GM21619 (cell line): Measurements from ENCODE around the gene CCZ1.
"Not testable (repeated sequence)": the region's sequence is repeated elsewhere in the genome, so short reads cannot be mapped to it uniquely, and the experiment has no call there.

Experiments
- ATAC-seq: cut with Tn5 transposase; IDR thresholded peaks from one replicate; pipeline ENCODE4 v1.9.1; 2021; ENCODE audit not compliant: unreplicated experiment

Gene CCZ1

DNA sequence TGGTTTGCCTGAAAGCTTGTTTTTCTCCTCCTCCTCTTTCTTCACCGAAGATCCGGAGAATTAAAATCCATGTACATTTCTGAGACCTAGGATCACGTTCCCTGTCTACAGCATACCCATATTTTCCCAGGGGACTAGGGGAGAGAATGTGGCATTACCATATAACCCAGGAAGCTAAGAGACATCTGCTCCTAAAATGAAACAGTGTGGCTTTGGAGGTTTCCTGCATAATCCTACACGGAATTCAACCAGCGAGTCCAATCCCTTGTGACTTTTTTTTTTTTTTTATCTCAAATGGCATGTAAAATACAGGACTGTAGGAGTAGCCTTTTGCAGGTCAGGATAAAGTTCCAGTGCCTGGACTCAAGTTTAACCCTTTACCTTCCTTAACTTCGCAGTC is 10.3 kb downstream of the CCZ1 start:
- ATAC-seq, result not testable (repeated sequence)

- ATAC-seq, result not testable (repeated sequence)
These were observed 18.0 kb downstream of the CCZ1 start for GRCh38 chr7:5916529-5916928.

DNA sequence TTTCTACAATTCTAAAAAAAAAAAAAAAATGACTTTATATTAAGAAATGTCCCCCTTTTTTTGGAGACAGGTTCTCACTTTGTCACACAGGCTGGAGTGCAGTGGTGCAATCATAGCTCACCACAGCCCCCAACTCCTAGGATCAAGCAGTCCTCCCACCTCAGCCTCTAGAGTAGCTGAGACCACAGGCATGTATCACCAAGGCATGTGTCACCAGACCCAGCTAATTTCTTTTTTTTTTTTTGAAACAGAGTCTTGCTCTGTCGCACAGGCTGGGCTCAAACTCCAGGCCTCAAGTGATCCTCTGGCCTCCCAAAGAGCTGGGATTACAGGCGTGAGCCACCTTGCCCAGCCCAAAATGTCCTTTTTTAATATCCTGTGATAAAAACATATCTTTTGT is 25.6 kb downstream of the CCZ1 start:
- not testable (repeated sequence) for ATAC-seq

- not testable (repeated sequence) for ATAC-seq
These were observed 26.1 kb downstream of the CCZ1 start for GRCh38 chr7:5924630-5925029.

DNA sequence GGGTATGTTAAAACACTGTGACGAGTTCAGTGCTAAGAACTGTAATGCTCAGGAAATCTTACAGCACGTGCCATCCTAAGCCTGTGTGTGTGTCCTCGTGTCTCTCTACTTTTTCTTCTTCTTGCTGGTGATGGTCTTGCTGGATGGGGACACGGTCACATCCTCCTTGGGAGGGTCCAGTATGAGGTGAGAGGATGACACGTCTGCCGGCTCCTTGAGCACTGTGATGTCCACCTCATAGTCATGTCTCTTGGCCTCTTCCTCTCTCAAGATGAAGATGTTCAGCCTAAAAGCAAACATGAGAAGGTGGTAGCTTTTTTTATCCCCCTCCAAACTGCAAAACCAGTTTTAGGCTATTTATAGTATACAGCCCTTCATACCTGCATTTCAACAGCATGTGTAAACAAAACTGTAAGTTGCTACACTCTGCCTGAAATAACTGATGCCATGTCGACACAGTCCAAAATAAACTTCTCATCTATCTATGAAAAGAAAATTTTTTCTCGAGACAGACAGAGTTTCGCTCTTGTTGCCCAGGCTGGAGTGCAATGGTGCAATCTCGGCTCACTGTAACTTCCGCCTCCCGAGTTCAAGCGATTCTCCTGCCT is 27.8 kb downstream of the CCZ1 start:
- ATAC-seq, result not testable (repeated sequence)

DNA sequence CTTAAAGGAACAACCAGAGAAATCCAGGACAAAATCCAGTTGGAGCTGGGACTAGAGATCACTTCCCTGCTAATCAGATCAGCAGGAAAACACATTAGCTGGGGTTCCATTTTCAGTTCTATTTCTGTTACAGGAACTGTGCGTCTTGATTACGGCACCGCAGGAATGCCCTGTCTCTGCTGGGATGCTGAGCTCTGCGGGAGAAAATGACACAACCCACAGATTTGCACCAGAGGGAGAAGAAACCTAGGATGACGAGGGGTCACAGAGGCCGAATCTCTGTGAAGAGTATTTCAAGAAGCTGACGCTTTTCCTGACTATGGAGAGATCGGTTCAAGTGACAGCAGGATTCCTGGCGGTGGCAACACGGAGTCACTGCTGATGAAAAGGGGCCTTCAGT is 31.8 kb downstream of the CCZ1 start:
- not testable (repeated sequence) for ATAC-seq

DNA sequence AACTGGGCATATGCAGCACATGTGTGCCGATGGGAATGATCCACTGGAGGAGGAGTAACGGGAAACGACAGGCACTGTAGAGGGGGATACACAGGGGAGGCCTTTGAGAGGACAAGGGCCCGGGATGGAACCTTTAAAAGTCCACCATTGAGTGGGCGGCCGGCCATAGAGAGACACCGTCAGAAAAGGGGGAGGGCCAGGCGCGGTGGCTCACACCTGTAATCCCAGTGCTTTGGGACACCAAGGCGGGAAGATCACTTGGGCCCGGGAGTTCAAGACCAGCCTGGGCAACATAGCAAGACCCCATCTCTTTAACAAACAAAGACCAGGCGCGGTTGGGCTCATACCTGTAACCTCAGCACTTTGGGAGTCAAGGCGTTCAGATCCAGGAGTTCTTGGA is 32.7 kb downstream of the CCZ1 start:
- ATAC-seq, result not testable (repeated sequence)

DNA sequence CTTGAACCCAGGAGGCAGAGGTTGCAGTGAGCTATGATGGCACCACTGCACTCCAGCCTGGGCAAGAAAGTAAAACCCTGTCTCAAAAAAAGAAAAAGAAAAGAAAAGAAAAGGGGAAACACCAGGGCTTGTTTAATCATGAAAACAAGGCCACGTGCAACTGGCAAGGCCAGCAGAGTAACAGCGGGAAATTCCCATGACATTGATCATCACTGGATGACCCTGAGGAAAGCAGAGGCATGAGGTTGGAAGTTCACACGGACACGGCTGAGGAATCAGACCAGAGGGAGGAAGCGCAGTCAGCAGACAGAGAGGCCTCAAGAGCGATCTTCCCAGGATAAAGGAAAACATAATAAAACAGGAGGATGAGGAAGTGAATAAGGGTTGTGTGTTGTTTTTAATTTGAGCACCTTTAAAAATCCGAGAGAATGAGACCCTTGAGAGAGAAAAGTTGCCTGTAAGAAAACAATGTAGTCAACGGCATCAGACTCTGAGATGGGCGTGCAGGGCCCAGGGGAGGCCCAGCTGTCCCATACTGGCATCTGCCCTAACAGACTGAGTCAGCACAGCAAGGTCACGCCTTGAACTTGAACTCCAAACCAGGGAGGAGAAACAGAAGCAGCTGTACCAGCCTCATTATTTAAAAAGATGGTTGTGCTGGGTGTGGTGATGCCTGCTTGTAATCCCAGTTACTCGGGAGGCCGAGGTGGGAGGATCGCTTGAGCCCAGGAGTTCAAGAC is 33.5 kb downstream of the CCZ1 start:
- not testable (repeated sequence) for ATAC-seq

GRCh38 chr7:5934945-5935450 is 36.5 kb downstream of the CCZ1 start:
- not testable (repeated sequence) for ATAC-seq

DNA sequence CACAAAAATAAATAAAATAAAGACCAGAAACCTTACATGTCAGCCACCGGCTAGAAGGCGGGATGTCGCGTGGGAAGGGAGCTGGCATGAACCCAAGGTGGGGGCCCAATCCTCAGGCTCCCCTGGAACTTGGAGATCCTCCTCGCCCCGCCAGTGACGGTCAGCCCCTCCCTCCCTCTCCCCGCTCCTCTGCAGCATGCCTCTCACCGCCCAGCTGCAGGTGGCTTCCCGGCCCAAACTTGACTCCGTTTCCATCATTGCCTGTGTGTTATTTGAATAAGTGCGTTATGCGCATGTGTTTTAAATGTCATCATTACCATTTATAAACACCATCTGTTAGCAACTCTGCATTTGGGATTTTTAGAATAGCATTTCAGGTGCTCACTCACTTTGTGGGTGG is 64.7 kb downstream of the CCZ1 start:
- ATAC-seq, result not testable (repeated sequence)

DNA sequence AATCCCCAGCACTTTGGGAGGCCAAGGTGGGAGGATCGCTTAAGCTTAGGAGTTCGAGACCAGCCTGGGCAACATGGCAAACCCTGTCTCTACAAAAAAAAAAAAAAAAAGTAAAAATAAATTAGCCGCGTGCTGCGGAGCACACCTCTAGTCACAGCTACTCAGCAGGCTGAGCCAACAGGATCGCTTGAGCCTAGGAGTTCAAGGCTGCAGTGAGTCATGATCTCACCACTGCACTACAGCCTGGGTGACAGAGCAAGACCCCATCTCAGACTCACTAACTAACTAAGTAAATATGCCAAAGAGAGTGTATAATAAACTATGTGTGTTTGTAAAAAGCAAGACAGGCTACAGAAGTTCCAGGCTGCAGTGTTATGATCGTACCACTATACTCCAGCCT is 65.3 kb downstream of the CCZ1 start:
- not testable (repeated sequence) for ATAC-seq

- not testable (repeated sequence) for ATAC-seq
These were observed 71.9 kb downstream of the CCZ1 start, which contains the start of gene RSPH10B for GRCh38 chr7:5970347-5970911. Gene RSPH10B (minus strand): TSS chr7:5970689. CDS start chr7:5967116, 3,573 bp downstream.

GRCh38 chr7:5973580-5973979 is 75.0 kb downstream of the CCZ1 start:
- ATAC-seq, result not testable (repeated sequence)
